SU-DHL-6 (cell line): ENCODE results near the gene TMEM200B.
"Not testable (repeated sequence)": the region's sequence is repeated elsewhere in the genome, so short reads cannot be mapped to it uniquely, and the experiment has no call there.

Experiments
- H2AFZ ChIP-seq: fragments of 200-600 bp; sonication (generic); 2 replicates; pipeline ENCODE4 v1.6.1; 2014; ENCODE audit warnings: low read depth, mild to moderate bottlenecking, moderate library complexity, mixed read lengths, antibody characterized with exemption, low read length; ENCODE audit not compliant: severe bottlenecking
- H3F3A ChIP-seq: fragments of 200-600 bp; shearing (Covaris generic); 2 replicates; pipeline ENCODE4 v1.6.0; 2016; ENCODE audit warnings: antibody characterized with exemption, mild to moderate bottlenecking; ENCODE audit not compliant: insufficient read depth
- H3K27ac ChIP-seq: fragments of 200-600 bp; sonication (generic); 2 replicates; pipeline ENCODE4 v1.5.1; 2016; ENCODE audit warnings: low read depth, mild to moderate bottlenecking, low read length, moderate library complexity, mixed read lengths
- H3K27me3 ChIP-seq: fragments of 200-600 bp; sonication (generic), shearing (Covaris generic); 2 replicates; pipeline ENCODE4 v1.6.0; 2014; ENCODE audit warnings: mild to moderate bottlenecking, low read length
- H3K36me3 ChIP-seq: fragments of 200-600 bp; sonication (generic); 2 replicates; pipeline ENCODE4 v1.6.1; 2014; ENCODE audit warnings: mild to moderate bottlenecking, low read length, mixed read lengths
- H3K4me2 ChIP-seq: fragments of 300-600, 200-600 bp; shearing (Covaris generic), sonication (generic); 2 replicates; pipeline ENCODE4 v1.6.0; 2014; ENCODE audit warnings: low read length, low read depth, mild to moderate bottlenecking; ENCODE audit not compliant: poor library complexity, severe bottlenecking
- H3K4me3 ChIP-seq: fragments of 200-600 bp; sonication (generic); 2 replicates; pipeline ENCODE4 v1.5.1; 2014; ENCODE audit warnings: antibody characterized with exemption, low read length, mild to moderate bottlenecking, mixed read lengths; ENCODE audit not compliant: insufficient read depth, poor library complexity, severe bottlenecking
- H3K79me2 ChIP-seq: fragments of 200-600 bp; sonication (generic); 2 replicates; pipeline ENCODE4 v1.6.1; 2014; ENCODE audit warnings: mild to moderate bottlenecking, low read length, moderate library complexity; ENCODE audit not compliant: insufficient read depth
- H3K9ac ChIP-seq: fragments of 200-600 bp; sonication (generic); 2 replicates; pipeline ENCODE4 v1.7.0; 2014; ENCODE audit warnings: mild to moderate bottlenecking, low read length
- H3K9me2 ChIP-seq: fragments of 200-600 bp; sonication (generic); replicated peaks from 2 replicates; pipeline ENCODE4 v1.6.1; 2014; ENCODE audit warnings: low read length; ENCODE audit not compliant: insufficient read depth
- H3K9me3 ChIP-seq: fragments of 200-600 bp; sonication (generic); 2 replicates; pipeline ENCODE4 v1.6.1; 2014; ENCODE audit warnings: low read length, mixed read lengths; ENCODE audit not compliant: insufficient read depth
- H4K20me1 ChIP-seq: fragments of 200-600 bp; sonication (generic); 2 replicates; pipeline ENCODE4 v1.6.1; 2014; ENCODE audit warnings: low read depth, mild to moderate bottlenecking, antibody characterized with exemption, low read length, moderate library complexity, mixed read lengths
- CTCF ChIP-seq: fragments of 200-600 bp; sonication (generic); IDR thresholded peaks from one replicate; pipeline ENCODE4 v1.5.1; 2017; ENCODE audit warnings: antibody characterized with exemption, mild to moderate bottlenecking, low read length, moderate library complexity; ENCODE audit not compliant: insufficient read depth, poor library complexity, severe bottlenecking
- EZH2phosphoT487 ChIP-seq: fragments of 200-600 bp; sonication (generic), shearing (Covaris generic); conservative IDR thresholded peaks from 2 replicates; pipeline ENCODE4 v1.6.1; 2018; ENCODE audit warnings: mild to moderate bottlenecking, antibody characterized with exemption, low read length, moderate library complexity, mixed read lengths

Gene TMEM200B

GRCh38 chr1:29114654-29115053 lies 9.0 kb downstream of the TMEM200B start:
- Histone ChIP-seq H3K27me3 (no peaks in the 10 kb centered on the region), H3K79me2 (no peaks in the 10 kb centered on the region), H3F3A (no peaks in the 10 kb centered on the region), H4K20me1 (no peaks in the 10 kb centered on the region), H3K36me3 (no peaks in the 10 kb centered on the region), H3K9me3 (no peaks in the 10 kb centered on the region), H3K27ac (no peak overlapping the region), H3K4me3 (no peak overlapping the region), H3K9ac (no peak overlapping the region), H3K4me2 (no peak overlapping the region), H2AFZ (no peak overlapping the region), H3K9me2 (no peaks in the 10 kb centered on the region)
- TF ChIP-seq EZH2phosphoT487: no peak
- no peak for TF ChIP-seq CTCF

GRCh38 chr1:29113413-29114117 lies 10.1 kb downstream of the TMEM200B start:
- Histone ChIP-seq H3K4me2 (no peak overlapping the region), H3K4me3 (no peak overlapping the region), H3K9me2 (no peaks in the 10 kb centered on the region), H3K27ac (no peak overlapping the region), H3K9ac (no peak overlapping the region), H3K79me2 (no peaks in the 10 kb centered on the region), H3K27me3 (no peaks in the 10 kb centered on the region), H3F3A (no peaks in the 10 kb centered on the region), H4K20me1 (no peaks in the 10 kb centered on the region), H3K9me3 (no peaks in the 10 kb centered on the region), H3K36me3 (no peaks in the 10 kb centered on the region), H2AFZ (no peak overlapping the region)
- no peak for TF ChIP-seq CTCF
- no peak for TF ChIP-seq EZH2phosphoT487

GRCh38 chr1:29112705-29113412 lies 10.8 kb downstream of the TMEM200B start:
- TF ChIP-seq CTCF (no peak), EZH2phosphoT487 (no peak)
- Histone ChIP-seq H3K36me3 (no peaks in the 10 kb centered on the region), H3K9me2 (no peaks in the 10 kb centered on the region), H3F3A (no peaks in the 10 kb centered on the region), H4K20me1 (no peaks in the 10 kb centered on the region), H3K9ac (no peak overlapping the region), H3K4me3 (no peak overlapping the region), H3K4me2 (no peak overlapping the region), H3K27me3 (no peaks in the 10 kb centered on the region), H3K9me3 (no peaks in the 10 kb centered on the region), H3K27ac (no peak overlapping the region), H2AFZ (no peak overlapping the region), H3K79me2 (no peaks in the 10 kb centered on the region)

- H3K27ac ChIP-seq, H3K36me3 ChIP-seq, H3K4me3 ChIP-seq, H3F3A ChIP-seq, H3K4me2 ChIP-seq, H3K79me2 ChIP-seq, H3K9ac ChIP-seq, H3K9me3 ChIP-seq, H3K9me2 ChIP-seq, H4K20me1 ChIP-seq, H3K27me3 ChIP-seq, H2AFZ ChIP-seq: not testable (repeated sequence)
Observed at GRCh38 chr1:29108041-29108440, 15.7 kb downstream of the TMEM200B start.
